ENCODE data around the gene LRRC74B. TPM values are rescaled to one million over a fixed set of nuclear protein-coding genes. Genes with fewer than 3 reads are reported as not detected.
"Not testable (repeated sequence)": the region's sequence is repeated elsewhere in the genome, so short reads cannot be mapped to it uniquely, and the experiment has no call there.

Gene LRRC74B
- under 1 TPM; 0.14 to 0.21 (median 0.15) TPM for polyA plus RNA-seq (ENCODE audit: insufficient read length in 4 of 4)

- peak; percentile 70 to 83 (median 76) for DNase-seq (ENCODE audit: low read depth in 4 of 4, low spot score in 3 of 4)
These were observed at the start of gene LRRC74B for GRCh38 chr22:21045585-21046294. Gene LRRC74B, plus strand, starts transcription at chr22:21045946. Its CDS starts 41 bp downstream, at chr22:21045987.

DNA sequence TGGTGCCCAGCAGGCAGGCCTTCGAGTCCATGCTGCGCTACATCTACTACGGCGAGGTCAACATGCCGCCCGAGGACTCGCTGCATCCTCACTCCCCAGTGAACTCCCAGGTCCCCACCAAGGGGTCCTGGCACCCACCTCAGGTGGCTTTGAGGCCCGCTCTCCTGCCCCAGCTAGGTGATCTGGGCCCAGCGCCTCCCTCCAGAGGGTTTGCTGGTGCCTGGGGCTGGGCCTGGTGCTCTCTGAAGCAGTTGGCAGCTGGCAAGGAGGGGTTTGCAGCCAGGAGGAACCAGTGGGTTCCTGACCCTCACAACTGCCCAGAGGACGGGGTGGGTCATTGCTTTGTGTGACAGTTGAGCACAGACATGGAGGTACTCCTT lies 49.7 kb upstream of the LRRC74B start:
- no peak for DNase-seq (ENCODE audit: low read depth in 4 of 4, low spot score in 3 of 4)

DNA sequence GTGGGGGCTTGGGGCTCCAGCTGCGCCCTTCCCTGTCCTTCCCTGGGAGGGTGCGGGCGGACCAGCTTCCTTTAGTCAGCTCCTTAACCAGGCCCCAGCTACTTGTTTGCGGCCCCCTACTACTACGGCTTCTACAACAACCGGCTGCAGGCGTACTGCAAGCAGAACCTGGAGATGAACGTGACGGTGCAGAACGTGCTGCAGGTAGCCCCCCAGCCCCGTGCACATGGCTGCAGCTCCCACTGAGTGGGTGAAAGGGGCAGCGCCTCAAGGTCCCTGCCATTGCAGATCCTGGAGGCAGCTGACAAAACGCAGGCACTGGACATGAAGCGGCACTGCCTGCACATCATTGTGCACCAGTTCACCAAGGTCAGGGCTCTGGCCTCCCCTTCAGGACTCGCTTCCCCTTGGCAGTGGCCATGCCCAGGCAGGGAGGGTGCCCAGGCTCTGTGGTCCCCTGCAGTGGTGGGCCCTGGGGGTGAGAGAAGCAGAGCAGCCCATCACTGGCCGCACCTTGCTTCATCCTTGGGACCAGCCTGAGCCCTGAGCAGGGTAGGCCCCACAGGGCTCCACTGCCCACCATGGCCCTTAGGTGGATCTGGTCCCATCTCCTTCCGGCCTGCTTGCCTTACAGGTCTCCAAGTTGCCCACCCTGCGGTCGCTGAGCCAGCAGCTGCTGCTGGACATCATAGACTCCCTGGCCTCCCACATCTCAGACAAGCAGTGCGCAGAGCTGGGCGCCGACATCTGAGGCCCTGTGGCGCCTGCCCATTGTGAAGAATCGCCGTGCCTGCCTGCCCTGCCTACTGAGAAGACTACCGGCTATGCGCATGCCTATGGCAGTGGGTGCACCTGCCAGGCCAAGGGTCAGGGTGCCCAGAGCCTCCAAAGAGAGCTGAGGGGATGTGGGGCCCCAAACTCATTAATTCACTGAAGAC lies 48.9 kb upstream of the LRRC74B start:
- DNase-seq (ENCODE audit: low read depth in 4 of 4, low spot score in 3 of 4) = no peak

GRCh38 chr22:20997536-20998257 lies 48.0 kb upstream of the LRRC74B start:
- DNase-seq (ENCODE audit: low read depth in 4 of 4, low spot score in 3 of 4) = no peak

- DNase-seq (ENCODE audit: low read depth in 4 of 4, low spot score in 3 of 4) = no peak
These were observed 47.1 kb upstream of the LRRC74B start for GRCh38 chr22:20998411-20999336.

- DNase-seq (ENCODE audit: low read depth in 4 of 4, low spot score in 3 of 4) = no peak
These were observed 46.2 kb upstream of the LRRC74B start for GRCh38 chr22:20999350-21000206.

DNA sequence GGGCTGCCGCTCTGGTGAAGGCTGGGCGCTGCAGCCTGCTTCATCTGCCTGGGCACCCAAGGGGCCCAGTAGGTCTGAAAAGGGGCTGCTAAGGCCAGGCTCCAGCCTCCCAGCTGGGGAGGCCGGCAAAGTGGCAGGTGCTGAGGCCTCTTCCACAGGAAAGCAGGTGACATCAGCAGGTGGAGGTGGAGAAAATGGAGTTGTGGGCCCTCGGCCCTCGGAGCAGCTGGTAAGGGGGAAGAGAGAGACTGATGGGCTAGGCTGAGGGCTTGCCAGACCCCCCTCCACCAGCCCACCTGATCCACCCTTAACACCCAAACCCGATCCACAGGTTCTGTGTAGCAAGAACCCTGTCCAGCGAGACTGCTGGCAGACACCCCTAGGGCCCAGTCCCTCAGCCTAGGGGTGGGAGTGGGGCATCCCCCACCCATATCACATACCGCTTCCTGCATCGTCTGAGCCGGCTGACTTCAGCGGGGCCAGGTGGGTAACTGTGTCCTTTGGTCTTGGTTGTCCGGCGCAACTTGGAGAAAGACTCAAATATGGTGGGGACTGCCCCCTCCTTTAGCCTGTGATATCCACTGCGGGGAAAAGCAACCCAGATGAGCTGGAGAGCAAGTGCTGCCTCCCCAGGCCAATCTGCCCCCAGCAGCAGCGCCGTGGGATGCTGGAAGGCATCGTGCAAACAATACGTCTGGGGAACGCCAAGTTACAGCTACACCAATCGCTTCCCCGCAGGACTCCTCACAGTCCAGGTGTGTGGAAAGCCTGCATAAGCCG lies 45.3 kb upstream of the LRRC74B start:
- no peak for DNase-seq (ENCODE audit: low read depth in 4 of 4, low spot score in 3 of 4)

- no peak for DNase-seq (ENCODE audit: low read depth in 4 of 4, low spot score in 3 of 4)
These were observed 44.7 kb upstream of the LRRC74B start for GRCh38 chr22:21000987-21001600.

GRCh38 chr22:21001601-21002325 lies 44.0 kb upstream of the LRRC74B start, which contains the start of gene THAP7:
Gene THAP7, minus strand, starts transcription at chr22:21002118. Its CDS starts 207 bp downstream, at chr22:21001911.
- peak; percentile 88 to 94 (median 90) for DNase-seq (ENCODE audit: low read depth in 4 of 4, low spot score in 3 of 4)

DNA sequence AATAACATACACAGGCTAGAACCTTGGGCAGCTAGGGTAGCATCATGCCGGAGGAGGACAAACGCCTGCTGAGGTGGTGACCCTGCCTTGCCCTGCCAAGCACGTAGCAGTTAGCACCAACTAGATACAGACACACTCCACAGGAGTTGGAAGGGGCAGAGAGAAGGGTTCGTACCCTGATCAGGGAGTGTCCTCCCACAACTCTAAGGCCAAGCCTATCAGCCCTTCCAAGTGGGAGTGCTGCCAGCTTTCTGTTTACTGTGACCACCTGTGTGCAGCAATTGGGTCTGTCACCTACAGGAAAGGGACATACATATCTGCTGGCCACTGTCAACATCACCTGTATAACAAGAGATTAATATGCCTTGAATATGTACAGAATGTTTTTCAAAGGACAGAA lies 42.0 kb upstream of the LRRC74B start:
- no peak for DNase-seq (ENCODE audit: low read depth in 4 of 4, low spot score in 3 of 4)

- DNase-seq (ENCODE audit: low read depth in 4 of 4, low spot score in 3 of 4) = not testable (repeated sequence)
These were observed 36.5 kb upstream of the LRRC74B start for GRCh38 chr22:21009208-21009607.

DNA sequence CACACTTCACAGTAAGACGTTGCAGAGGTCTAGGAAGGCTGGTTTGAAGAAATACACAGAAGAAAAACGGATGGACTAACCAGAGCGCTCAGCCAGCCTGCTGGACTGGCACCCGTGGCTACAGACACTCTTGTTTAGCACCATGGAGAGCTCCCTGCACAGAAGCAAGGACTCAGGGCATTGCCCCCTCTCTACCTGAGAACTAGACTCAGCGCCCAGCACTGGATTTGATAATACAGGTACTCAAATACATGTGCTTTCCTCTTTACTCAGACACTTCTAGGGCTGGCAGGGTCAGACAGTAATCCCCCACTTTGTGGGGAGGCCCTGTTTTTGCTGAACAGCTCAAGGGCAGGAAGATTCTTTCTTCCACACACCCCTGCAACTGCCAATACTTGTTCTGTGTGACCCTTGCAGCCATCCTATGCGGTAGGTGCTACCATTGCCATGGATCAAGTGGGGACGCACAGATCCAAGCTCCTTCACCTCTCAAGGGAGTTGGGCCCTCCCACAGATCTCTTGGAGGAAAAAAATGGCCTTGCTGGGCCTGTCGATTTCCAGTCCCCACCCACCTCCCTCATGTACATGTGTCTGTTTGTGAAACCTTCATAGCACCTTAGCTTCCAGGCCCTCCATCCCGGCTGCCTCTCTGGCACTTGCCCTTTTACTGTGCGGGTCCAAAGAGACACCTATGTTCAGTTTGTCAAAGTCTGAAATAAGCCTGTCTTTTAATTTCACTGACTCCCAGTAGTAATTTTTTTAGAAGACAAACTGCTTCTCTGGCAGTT lies 35.9 kb upstream of the LRRC74B start:
- peak; percentile 53 to 71 (median 66) for DNase-seq (ENCODE audit: low read depth in 4 of 4, low spot score in 3 of 4)

- DNase-seq (ENCODE audit: low read depth in 4 of 4, low spot score in 3 of 4) = no peak
These were observed 35.2 kb upstream of the LRRC74B start for GRCh38 chr22:21010426-21011113.

- no peak for DNase-seq (ENCODE audit: low read depth in 4 of 4, low spot score in 3 of 4)
These were observed 33.0 kb upstream of the LRRC74B start for GRCh38 chr22:21012446-21013407.

Measured in right renal pelvis (tissue), 4 donors.